Ramos (cell line): Measurements from ENCODE around the gene IPO13.

Experiments
- in situ Hi-C: fragments of 300-500 bp; cut with MboI; formaldehyde crosslinking; loops from one replicate; pipeline ENCODE4 v1.14.3; 2022; ENCODE audit warnings: low sequenced_read_pairs; ENCODE audit not compliant: unreplicated experiment

Gene IPO13

GRCh38 chr1:43982808-43983207, 36.1 kb downstream of the IPO13 start:
- in situ Hi-C loops = no loop called here

DNA sequence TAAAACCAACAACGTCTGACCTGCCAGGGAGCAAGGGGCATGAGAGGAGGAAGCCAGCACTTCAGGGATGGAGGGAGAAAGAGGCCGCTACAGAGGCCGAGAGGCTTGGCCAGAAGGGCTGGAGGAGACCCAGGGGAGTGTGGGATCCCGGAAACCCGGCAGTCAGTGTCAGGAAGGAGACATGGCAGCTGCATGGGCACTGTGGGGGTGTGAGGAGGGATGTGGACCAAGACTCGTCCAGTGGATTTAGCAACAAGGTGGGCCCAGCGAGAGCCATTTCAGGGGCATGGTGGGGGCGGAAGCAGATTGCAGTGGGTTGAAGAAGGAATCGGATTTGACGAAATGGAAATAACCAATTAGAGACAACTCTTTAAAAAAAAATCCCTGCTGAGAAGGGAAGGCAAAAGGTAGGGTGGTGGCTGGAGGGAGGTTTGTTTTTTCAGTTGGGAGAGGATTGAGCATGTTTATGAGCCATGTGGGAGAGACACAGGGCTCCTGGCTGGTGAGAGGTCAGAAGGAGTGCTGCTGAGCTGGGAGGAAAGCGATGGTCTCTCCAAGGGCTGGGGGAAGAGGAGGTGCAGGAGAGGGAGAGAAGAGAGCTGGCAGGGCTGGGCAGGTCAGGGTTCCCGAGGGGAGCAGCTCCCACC, 36.6 kb downstream of the IPO13 start:
- in situ Hi-C loops = no loop called here

DNA sequence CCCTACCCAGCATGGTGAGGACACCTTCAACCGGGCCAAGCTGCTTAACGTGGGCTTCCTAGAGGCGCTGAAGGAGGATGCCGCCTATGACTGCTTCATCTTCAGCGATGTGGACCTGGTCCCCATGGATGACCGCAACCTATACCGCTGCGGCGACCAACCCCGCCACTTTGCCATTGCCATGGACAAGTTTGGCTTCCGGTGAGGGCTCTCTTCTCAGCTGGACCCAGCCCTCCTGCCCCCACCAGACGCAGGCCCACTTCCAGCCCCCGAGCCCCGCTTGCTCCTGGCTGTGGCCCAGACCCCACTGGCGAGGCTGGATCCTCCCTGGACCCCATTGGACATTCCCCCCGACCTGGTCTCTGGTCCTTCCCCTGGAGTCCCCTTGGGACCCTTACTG, 38.1 kb downstream of the IPO13 start:
- in situ Hi-C loops = no loop called here

GRCh38 chr1:43985984-43986595, 39.3 kb downstream of the IPO13 start:
- in situ Hi-C loops = no loop called here

- in situ Hi-C loops = no loop called here
Measured at GRCh38 chr1:43986712-43987111, 40.0 kb downstream of the IPO13 start.

GRCh38 chr1:43987159-43987902, 40.6 kb downstream of the IPO13 start:
- in situ Hi-C loops = no loop called here

- in situ Hi-C loops = no loop called here
Measured at GRCh38 chr1:43990271-43991199, 43.8 kb downstream of the IPO13 start.

DNA sequence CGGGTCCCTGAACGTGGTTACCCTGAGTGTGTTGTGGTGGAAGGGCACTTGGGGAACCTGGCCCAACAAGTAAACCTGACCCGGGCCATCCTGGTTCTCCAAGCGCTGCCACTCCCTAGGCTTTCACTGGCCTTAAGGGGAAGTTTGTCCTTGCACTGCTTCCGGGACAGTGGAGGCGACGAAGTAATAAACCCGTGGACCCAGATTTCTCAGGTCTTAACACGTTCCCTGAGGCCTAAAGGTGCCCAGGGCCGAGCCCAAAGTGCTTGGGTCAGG, 44.4 kb downstream of the IPO13 start:
- in situ Hi-C loops = no loop called here

- in situ Hi-C loops = no loop called here
Measured at GRCh38 chr1:43991476-43992231, 44.9 kb downstream of the IPO13 start, which contains the start of gene CCDC24. CCDC24 (plus strand) TSS chr1:43991599; CDS start chr1:43991879, 280 bp downstream.

GRCh38 chr1:43992232-43992995, 45.7 kb downstream of the IPO13 start:
- in situ Hi-C loops = no loop called here

- in situ Hi-C loops = no loop called here
Measured at GRCh38 chr1:43993206-43993914, 46.6 kb downstream of the IPO13 start.

GRCh38 chr1:43994071-43994470, 47.3 kb downstream of the IPO13 start:
- in situ Hi-C loops = no loop called here

DNA sequence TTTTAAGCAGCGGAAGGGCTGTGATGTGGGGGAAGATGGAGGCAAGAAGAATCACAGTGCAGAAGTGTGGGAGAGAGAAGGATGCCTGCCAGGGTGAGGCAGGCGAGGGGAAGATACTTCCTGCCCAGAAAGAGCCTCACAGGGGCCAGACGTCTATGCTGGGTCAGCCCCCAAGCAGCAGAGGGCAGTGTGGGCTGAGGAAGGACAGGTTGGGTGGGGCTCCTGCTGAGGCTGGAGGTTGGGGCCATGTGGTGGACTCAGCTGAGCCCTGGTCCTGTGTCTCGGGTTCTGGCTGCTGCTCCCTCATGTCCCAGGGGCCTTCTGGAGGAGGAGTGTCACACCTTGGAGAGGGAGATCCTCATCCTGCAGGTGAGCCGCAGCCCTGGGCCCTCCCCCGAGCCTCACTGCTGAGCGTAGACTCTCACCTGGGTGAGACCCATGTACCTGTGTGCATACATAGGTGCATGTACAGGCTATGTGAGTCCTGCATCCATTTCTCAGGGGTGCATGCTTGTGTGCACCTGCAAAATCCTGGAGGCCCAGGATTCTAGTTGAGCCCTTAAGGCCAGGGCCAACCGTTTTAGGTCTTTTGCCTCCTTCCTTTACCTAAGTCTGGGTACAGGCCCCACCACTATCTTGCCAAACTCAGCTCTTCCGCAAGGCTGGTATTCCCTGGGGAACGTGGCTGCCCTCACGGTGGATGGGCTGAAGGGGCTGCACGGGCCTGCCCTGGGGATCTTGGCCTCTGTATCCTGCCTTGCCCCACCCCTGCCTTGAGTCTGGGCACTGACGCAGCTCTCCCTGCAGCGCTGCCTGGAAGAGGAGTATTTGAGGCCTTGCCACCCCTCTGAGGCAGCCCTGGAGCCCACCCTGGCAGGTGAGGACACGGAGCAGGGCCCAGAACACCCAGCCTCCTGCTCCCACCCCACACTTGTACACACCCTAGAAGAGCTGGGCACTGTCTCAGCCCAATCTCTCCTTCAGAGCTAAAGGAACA, 48.3 kb downstream of the IPO13 start:
- in situ Hi-C loops = no loop called here

DNA sequence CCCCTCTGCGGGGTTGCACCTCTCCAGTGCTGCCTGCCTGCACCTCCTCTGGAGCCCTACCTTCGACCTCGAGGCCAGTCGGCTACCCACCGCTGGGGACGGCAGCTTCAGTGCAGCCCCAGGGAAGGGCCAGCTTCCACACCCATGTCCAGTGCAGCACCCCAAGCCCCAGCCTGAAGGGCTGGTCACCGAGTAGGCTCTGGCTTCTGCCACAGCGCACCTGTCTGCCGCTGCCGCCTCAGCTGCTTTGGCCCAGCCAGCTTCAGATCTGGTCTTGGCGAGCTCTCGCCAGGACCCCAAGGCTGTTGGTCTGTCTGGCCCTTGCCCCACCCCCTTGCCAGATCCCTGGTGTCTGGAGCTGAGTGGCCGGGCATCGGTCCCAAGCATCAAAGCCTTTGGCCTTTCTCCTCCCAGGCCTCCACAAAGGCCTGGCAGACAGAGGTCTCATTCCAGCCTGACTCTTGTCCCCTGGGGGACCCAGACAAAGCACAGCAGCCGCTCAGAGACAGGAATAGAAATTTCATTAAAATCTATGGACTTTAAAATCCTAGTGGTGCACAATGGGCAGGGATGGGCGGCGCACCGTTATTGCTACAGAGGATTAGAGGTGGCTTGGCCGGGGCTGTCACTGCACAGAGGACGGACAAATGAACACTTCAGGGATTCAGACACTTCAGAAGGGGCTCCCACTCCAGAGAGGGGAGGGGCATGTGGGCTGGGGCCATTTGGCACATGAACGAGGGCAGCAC, 49.4 kb downstream of the IPO13 start:
- in situ Hi-C loops = no loop called here

DNA sequence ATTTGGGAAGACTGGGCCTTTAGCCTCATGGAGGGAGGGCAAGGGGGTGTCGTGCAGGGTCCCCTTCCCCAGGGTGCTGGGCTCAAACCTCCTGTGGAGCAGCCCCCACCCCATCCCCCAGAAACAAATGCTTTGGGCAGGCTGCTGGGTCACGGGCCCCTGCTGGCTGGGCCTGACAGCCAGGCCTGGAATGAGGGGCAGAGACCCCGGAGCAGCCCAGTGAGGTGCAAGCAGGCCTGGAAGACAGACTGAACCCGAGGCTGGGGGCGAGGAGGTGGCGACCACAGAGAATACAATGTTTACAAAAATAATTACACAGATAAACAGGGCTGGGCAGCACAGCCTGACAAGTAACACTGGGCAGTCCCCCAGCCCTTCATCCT, 50.0 kb downstream of the IPO13 start:
- in situ Hi-C loops = no loop called here

- in situ Hi-C loops = no loop called here
Measured at GRCh38 chr1:43997295-43997999, 50.7 kb downstream of the IPO13 start.
